Measurements from ENCODE around the gene SMARCAD1.

GRCh38 chr4:94336303-94336702 is 128.6 kb downstream of the SMARCAD1 start:
- TF ChIP-seq CTCF (conservative IDR thresholded peaks at IDR 0.05) (no peak), ZFX (IDR thresholded peaks at IDR 0.05) (no peak)

Measured in C4-2B (cell line).